DOHH2 (cell line): Measurements from ENCODE around the gene SORBS1.

Experiments used
- CTCF ChIP-seq: fragments of 200-600 bp; sonication (generic); IDR thresholded peaks from one replicate; pipeline ENCODE4 v1.5.1; 2014; ENCODE audit warnings: antibody characterized with exemption, mild to moderate bottlenecking, low read depth, low read length; ENCODE audit not compliant: poor library complexity, severe bottlenecking
- EZH2phosphoT487 ChIP-seq: fragments of 200-600 bp; sonication (generic); IDR thresholded peaks from 2 replicates; pipeline ENCODE4 v1.6.1; 2017; ENCODE audit warnings: borderline replicate concordance, mild to moderate bottlenecking, antibody characterized with exemption, low read length, moderate library complexity, mixed read lengths

- TF ChIP-seq CTCF, result no peak
- TF ChIP-seq EZH2phosphoT487, result no peak
Observed at GRCh38 chr10:95287281-95287680, 273.9 kb downstream of the SORBS1 start.
